Left lung (tissue), 10 donors: ENCODE measurements around the gene ENOX1. TPM values are rescaled to one million over a fixed set of nuclear protein-coding genes. Genes with fewer than 3 reads are reported as not detected.

Source experiments
- ATAC-seq: fragments of 200-7000 bp; cut with Tn5 transposase; one replicate; pipeline ENCODE4 v1.9.1; 2020; ENCODE audit warnings: moderate library complexity
- DNase-seq, 4 donors: peaks; one replicate each; pipeline ENCODE4 v3.0.0-alpha.2; 2013 to 2020
- H3K27ac ChIP-seq, 2 donors: fragments of 200-600 bp; sonication (generic) in 1 of 2; one replicate each; pipeline versions ENCODE4 v1.5.0 to v1.8.0; 2020 to 2021
- H3K27me3 ChIP-seq, 2 donors: fragments of 200-600 bp; sonication (generic) in 1 of 2; one replicate each; pipeline versions ENCODE4 v1.5.0 to v1.8.0; 2020 to 2021
- H3K36me3 ChIP-seq, 2 donors: fragments of 200-600 bp; sonication (generic) in 1 of 2; one replicate each; pipeline versions ENCODE4 v1.5.0 to v1.8.0; 2020 to 2021
- H3K4me1 ChIP-seq, 2 donors: fragments of 200-600 bp; one replicate each; pipeline ENCODE4 v1.8.0; 2021
- H3K4me3 ChIP-seq, 2 donors: fragments of 200-600 bp; sonication (generic) in 1 of 2; one replicate each; pipeline versions ENCODE4 v1.5.0 to v1.8.0; 2020 to 2021; ENCODE audit warnings: mild to moderate bottlenecking in 1 of 2
- H3K9me3 ChIP-seq, 2 donors: fragments of 200-600 bp; sonication (generic) in 1 of 2; one replicate each; pipeline versions ENCODE4 v1.5.0 to v1.8.0; 2020 to 2021
- CTCF ChIP-seq, 2 donors: fragments of 200-600 bp; sonication (generic) in 1 of 2; IDR thresholded peaks; one replicate each; pipeline versions ENCODE4 v1.5.0 to v1.8.0; 2021; ENCODE audit warnings: antibody characterized with exemption in 2 of 2
- intact Hi-C, 2 donors: fragments of 100-400 bp; cut with DNase I; formaldehyde crosslinking; loops; one replicate each; pipeline versions ENCODE4 v1.11.2 to v1.14.2; 2022
- polyA plus RNA-seq, 6 donors: library from polyadenylated mRNA; unstranded; fragments of 120-200 nt; gene quantifications; one replicate each; pipeline ENCODE4 v1.2.1, GENCODE V29; 2013; ENCODE audit not compliant: insufficient read length in 6 of 6
- total RNA-seq, 2 donors: library from RNA; stranded (reverse); fragmentation: NEBNext Ultra II Directional; extraction: Animal tissue kit (Norgen Biotek cat#: 25700); gene quantifications; one replicate each; pipeline ENCODE4 v1.2.1, GENCODE V29; 2021
- donor health status: DM: no; HTN: yes; CAD: no.
- donor health status: DM: no; HTN: no; CAD: no.

Gene ENOX1
- total and polyA plus RNA-seq, 8 donors, result 1.5 to 9.0 (median 6.8) TPM

GRCh38 chr13:43299374-43299773 is 487.4 kb downstream of the ENOX1 start:
- DNase-seq (no peak), ATAC-seq (no peak)
- no peak overlapping the region for H3K27ac ChIP-seq
- intact Hi-C loops, result no loop called here
- no peaks in the 10 kb centered on the region for H3K4me1 ChIP-seq
- peaks cover 0 to 6% of the 10 kb centered on the region in 2 donors for H3K27me3 ChIP-seq
- H3K9me3 ChIP-seq, result no peaks in the 10 kb centered on the region
- no peak overlapping the region for H3K4me3 ChIP-seq
- no peak for TF ChIP-seq CTCF (IDR thresholded peaks at IDR 0.05)
- no peaks in the 10 kb centered on the region for H3K36me3 ChIP-seq

DNA sequence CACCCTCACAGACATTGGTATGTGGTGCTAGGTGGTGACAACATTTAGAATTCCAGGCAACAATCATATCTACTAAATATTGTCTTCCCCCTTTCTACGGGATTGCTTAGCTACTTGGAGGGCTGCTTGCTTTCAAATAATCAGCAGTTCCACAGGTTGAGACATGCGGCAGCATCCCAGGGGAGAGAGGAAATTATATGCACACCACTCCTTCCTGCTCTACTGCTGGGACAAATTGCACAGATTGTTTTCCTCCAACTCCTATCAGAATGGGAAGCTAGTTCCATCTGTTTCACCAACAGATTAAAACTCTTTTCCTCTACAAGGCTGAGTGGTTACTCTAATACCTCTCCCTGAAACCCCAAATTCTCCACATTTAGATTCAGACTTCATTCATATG is 488.0 kb downstream of the ENOX1 start:
- Histone ChIP-seq H3K27me3 (peaks cover 0 to 6% of the 10 kb centered on the region in 2 donors), H3K4me3 (no peak overlapping the region), H3K4me1 (no peaks in the 10 kb centered on the region), H3K9me3 (no peaks in the 10 kb centered on the region), H3K27ac (no peak overlapping the region), H3K36me3 (no peaks in the 10 kb centered on the region)
- ATAC-seq (no peak), DNase-seq (no peak)
- intact Hi-C loops, result no loop called here
- TF ChIP-seq CTCF (IDR thresholded peaks at IDR 0.05), result no peak

DNA sequence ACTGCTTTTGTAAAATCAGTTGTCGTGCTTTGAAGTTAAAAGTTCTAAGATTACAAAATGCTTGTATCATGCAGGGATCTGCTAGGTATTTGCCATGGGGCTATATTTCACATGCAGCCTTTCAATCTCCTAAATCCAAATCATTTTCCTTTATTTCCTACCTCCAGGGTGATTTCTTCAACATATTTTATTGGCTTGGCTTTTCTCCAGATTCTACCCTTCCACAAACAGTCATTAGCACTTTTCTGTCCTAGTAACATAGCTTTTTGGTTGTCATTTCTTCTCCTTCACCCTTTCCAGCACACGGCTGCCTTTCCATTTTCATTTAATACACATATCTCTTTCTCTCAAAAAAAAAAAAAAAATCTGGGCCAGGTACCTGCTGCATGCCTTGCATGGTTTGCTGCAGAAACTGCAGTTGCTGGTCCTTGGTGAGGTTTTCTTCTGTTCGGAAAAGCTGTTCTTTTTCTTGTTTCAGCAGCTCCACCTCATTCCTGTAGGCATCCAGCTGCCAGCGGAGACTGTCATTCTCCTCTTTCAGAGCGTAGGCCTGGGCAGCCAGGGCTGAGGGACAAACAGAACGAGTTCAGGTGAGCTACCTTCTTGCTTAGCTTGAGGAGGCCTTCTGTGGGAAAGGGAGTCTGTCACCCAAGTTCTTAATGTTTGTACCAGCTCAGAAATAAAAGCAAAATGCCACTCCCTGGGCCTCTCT is 488.6 kb downstream of the ENOX1 start:
- Histone ChIP-seq H3K36me3 (no peaks in the 10 kb centered on the region), H3K4me1 (no peaks in the 10 kb centered on the region), H3K27ac (no peak overlapping the region), H3K9me3 (no peaks in the 10 kb centered on the region), H3K27me3 (peaks cover 0 to 6% of the 10 kb centered on the region in 2 donors), H3K4me3 (no peak overlapping the region)
- DNase-seq, result no peak
- no peak for ATAC-seq
- intact Hi-C loops, result no loop called here
- no peak for TF ChIP-seq CTCF (IDR thresholded peaks at IDR 0.05)

DNA sequence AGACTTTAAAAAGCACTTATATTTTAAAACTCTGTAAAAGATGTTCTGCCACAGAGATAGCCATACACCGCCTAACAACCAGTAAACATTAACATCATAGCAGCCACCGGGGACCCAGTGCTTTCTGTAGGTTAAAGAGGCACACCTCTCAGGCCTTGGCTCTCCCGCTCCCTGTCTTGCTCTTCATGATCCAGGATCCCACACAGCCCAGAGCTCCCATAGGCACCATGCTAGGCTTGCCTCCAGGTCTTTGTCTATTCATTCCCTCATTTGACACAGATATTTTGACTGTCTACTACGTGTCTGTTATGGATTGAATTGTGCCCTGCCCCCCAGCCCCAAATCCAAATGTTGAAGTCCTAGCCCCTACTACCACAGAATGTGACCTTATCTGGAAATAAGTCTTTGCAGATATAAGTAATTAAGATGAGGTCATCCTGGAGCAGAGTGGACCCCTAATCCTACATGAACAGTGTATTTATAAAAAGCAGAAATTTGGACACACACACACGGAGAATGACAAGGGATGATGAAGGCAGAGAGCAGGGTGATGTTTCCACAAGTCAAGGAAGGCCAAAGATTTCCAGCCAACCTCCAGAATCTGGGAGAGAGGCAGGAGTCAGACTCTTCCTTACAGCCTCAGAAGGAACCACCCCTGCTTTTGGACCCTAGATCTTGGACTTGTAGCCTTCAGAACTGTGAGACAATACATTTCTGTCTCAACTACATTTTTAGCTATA is 490.8 kb downstream of the ENOX1 start:
- no peaks in the 10 kb centered on the region for H3K36me3 ChIP-seq
- no peak for DNase-seq
- H3K27me3 ChIP-seq, result peaks cover 0 to 6% of the 10 kb centered on the region in 2 donors
- intact Hi-C loops, result no loop called here
- ATAC-seq, result no peak
- no peak overlapping the region for H3K4me3 ChIP-seq
- no peak for TF ChIP-seq CTCF (IDR thresholded peaks at IDR 0.05)
- H3K27ac ChIP-seq, result no peak overlapping the region
- no peaks in the 10 kb centered on the region for H3K9me3 ChIP-seq
- no peaks in the 10 kb centered on the region for H3K4me1 ChIP-seq

GRCh38 chr13:43295321-43295720 is 491.5 kb downstream of the ENOX1 start:
- no peaks in the 10 kb centered on the region for H3K9me3 ChIP-seq
- H3K36me3 ChIP-seq, result no peaks in the 10 kb centered on the region
- no peak for DNase-seq
- no peak for TF ChIP-seq CTCF (IDR thresholded peaks at IDR 0.05)
- no peak overlapping the region for H3K4me3 ChIP-seq
- intact Hi-C loops, result no loop called here
- ATAC-seq, result no peak
- no peak overlapping the region for H3K27ac ChIP-seq
- H3K27me3 ChIP-seq, result peaks cover 0 to 6% of the 10 kb centered on the region in 2 donors
- no peaks in the 10 kb centered on the region for H3K4me1 ChIP-seq
